ENCODE measurements around the gene CCDC82.

CCDC82 gene

GRCh38 chr11:96329855-96330510 lies 59.7 kb downstream of the CCDC82 start:
- no peaks in the 10 kb centered on the region for H3K27me3 ChIP-seq (ENCODE audit: low read depth, low read length)
- peaks cover 39% of the 10 kb centered on the region for H3K79me2 ChIP-seq (ENCODE audit: low read length)
- H3K4me2 ChIP-seq (ENCODE audit: low read length): no peak overlapping the region
- no peaks in the 10 kb centered on the region for H3K9me3 ChIP-seq (ENCODE audit: insufficient read depth, low read length)
- H3K4me1 ChIP-seq (ENCODE audit: low read length): peaks cover 6% of the 10 kb centered on the region; the same call in 1 of the 2 replicates
- H3K27ac ChIP-seq (ENCODE audit: low read length): no peak overlapping the region
- H3K9ac ChIP-seq (ENCODE audit: low read length): no peak overlapping the region
- no peak overlapping the region for H2AFZ ChIP-seq (ENCODE audit: low read depth, low read length)
- no peaks in the 10 kb centered on the region; the same call in 1 of the 2 replicates for H4K20me1 ChIP-seq (ENCODE audit: insufficient read depth, low read length)
- H3K4me3 ChIP-seq (ENCODE audit: low read length): no peak overlapping the region
- TF ChIP-seq EZH2phosphoT487 (IDR thresholded peaks at IDR 0.05; ENCODE audit: low read depth) (no peak), CTCF (IDR thresholded peaks at IDR 0.05; ENCODE audit: low read depth, low read length) (no peak)
- peaks cover 11% of the 10 kb centered on the region for H3K36me3 ChIP-seq (replicated peaks; ENCODE audit: low read depth, low read length)

DNA sequence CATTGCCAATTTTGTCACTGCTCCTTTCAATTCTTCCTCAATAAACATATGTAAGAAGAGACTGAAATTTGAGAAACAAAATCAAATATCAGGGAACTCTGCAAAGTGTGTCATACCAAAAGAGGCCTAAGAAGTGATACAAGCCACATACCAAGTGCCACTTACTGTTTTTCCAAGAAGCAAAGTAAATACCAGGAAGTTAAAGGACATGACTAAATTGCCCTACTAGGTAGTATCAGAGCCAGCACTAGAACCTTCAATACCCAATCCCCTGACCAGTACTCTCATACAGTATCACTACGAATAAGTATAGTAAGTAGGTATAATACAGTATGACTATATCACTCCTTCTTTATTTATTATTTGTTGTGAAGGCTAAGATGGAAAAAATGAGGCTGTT lies 60.3 kb downstream of the CCDC82 start:
- H3K9ac ChIP-seq (ENCODE audit: low read length): no peak overlapping the region
- no peaks in the 10 kb centered on the region for H3K9me3 ChIP-seq (ENCODE audit: insufficient read depth, low read length)
- H3K79me2 ChIP-seq (ENCODE audit: low read length): peaks cover 33% of the 10 kb centered on the region
- no peak overlapping the region for H3K4me2 ChIP-seq (ENCODE audit: low read length)
- H3K27me3 ChIP-seq (ENCODE audit: low read depth, low read length): no peaks in the 10 kb centered on the region
- H3K4me1 ChIP-seq (ENCODE audit: low read length): peaks cover 6% of the 10 kb centered on the region; the same call in 1 of the 2 replicates
- no peak overlapping the region for H2AFZ ChIP-seq (ENCODE audit: low read depth, low read length)
- H3K27ac ChIP-seq (ENCODE audit: low read length): no peak overlapping the region
- H4K20me1 ChIP-seq (ENCODE audit: insufficient read depth, low read length): no peaks in the 10 kb centered on the region; the same call in 1 of the 2 replicates
- TF ChIP-seq EZH2phosphoT487 (IDR thresholded peaks at IDR 0.05; ENCODE audit: low read depth): no peak
- TF ChIP-seq CTCF (IDR thresholded peaks at IDR 0.05; ENCODE audit: low read depth, low read length): no peak
- H3K4me3 ChIP-seq (ENCODE audit: low read length): no peak overlapping the region
- peaks cover 6% of the 10 kb centered on the region for H3K36me3 ChIP-seq (replicated peaks; ENCODE audit: low read depth, low read length)

DNA sequence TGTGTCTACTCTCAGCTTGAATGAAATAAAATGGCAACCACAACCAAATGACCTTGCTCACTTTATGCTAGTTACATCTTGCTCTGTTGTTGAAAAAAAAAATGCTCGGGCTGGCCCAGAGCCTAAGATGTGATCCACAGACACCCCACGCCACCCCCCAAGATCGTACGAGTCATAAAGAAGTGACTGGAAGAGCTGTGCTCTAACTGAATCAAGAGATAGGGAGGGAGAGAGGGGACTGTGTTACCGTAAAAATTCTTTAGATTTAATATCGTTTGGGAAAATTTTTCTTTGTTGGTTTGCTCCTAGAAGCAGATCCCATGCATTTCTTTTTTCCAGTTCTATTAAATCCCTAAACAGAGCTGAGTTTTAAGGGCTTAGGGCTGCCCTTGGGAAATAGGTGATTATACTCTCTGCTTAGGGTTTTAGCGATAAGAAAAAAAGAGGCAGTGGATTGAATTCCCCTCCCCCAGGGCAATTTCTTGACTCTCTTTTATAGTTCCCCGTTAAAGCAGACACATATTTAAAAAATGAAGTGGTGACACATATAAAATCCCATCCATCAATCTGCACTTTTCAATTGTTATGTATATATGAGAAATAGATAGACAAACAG lies 61.2 kb downstream of the CCDC82 start:
- H3K4me3 ChIP-seq (ENCODE audit: low read length): no peak overlapping the region
- no peaks in the 10 kb centered on the region; the same call in 1 of the 2 replicates for H4K20me1 ChIP-seq (ENCODE audit: insufficient read depth, low read length)
- peaks cover 3% of the 10 kb centered on the region for H3K36me3 ChIP-seq (replicated peaks; ENCODE audit: low read depth, low read length)
- no peak overlapping the region for H3K4me2 ChIP-seq (ENCODE audit: low read length)
- H2AFZ ChIP-seq (ENCODE audit: low read depth, low read length): no peak overlapping the region
- H3K4me1 ChIP-seq (ENCODE audit: low read length): peaks cover 6% of the 10 kb centered on the region; the same call in 1 of the 2 replicates
- peaks cover 26% of the 10 kb centered on the region for H3K79me2 ChIP-seq (ENCODE audit: low read length)
- no peak overlapping the region for H3K27ac ChIP-seq (ENCODE audit: low read length)
- H3K9ac ChIP-seq (ENCODE audit: low read length): no peak overlapping the region
- H3K9me3 ChIP-seq (ENCODE audit: insufficient read depth, low read length): no peaks in the 10 kb centered on the region
- TF ChIP-seq CTCF (IDR thresholded peaks at IDR 0.05; ENCODE audit: low read depth, low read length) (no peak), EZH2phosphoT487 (IDR thresholded peaks at IDR 0.05; ENCODE audit: low read depth) (no peak)
- no peaks in the 10 kb centered on the region for H3K27me3 ChIP-seq (ENCODE audit: low read depth, low read length)

- TF ChIP-seq CTCF (IDR thresholded peaks at IDR 0.05; ENCODE audit: low read depth, low read length) (no peak), EZH2phosphoT487 (IDR thresholded peaks at IDR 0.05; ENCODE audit: low read depth) (no peak)
- Histone ChIP-seq H2AFZ (ENCODE audit: low read depth, low read length) (no peak overlapping the region), H3K4me2 (ENCODE audit: low read length) (no peak overlapping the region), H3K27ac (ENCODE audit: low read length) (no peak overlapping the region), H4K20me1 (ENCODE audit: insufficient read depth, low read length) (no peaks in the 10 kb centered on the region; the same call in 1 of the 2 replicates), H3K9ac (ENCODE audit: low read length) (no peak overlapping the region), H3K79me2 (ENCODE audit: low read length) (peaks cover 20% of the 10 kb centered on the region), H3K36me3 (replicated peaks; ENCODE audit: low read depth, low read length) (peaks cover 3% of the 10 kb centered on the region), H3K27me3 (ENCODE audit: low read depth, low read length) (no peaks in the 10 kb centered on the region), H3K4me1 (ENCODE audit: low read length) (peaks cover 2% of the 10 kb centered on the region; the same call in 1 of the 2 replicates), H3K9me3 (ENCODE audit: insufficient read depth, low read length) (no peaks in the 10 kb centered on the region), H3K4me3 (ENCODE audit: low read length) (no peak overlapping the region)
Measured at GRCh38 chr11:96326959-96327358, 62.8 kb downstream of the CCDC82 start.

Data from OCI-LY3 (cell line).